ENCODE measurements around the gene LIPT2.

DNA sequence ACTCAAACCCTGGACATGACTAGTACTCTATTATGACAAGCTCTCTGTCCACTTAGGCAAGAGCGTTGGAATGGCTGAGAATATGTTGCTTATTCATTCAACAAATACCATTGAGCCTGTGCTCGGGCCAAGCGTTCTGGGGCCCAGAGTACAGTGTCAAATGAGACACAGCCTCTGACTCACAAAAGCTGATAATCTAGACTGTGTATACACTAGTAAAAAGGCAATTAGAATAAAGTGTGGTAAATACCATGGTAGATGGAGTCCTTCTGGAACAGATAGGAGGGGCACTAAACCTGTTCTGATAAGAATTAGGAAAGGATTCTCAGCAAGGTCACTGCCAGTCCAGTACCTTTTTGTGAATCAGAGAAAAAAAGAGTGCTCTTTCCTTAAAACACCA lies 50.9 kb downstream of the LIPT2 start:
- TF ChIP-seq YY1 (IDR thresholded peaks at IDR 0.05; ENCODE audit: insufficient read depth, insufficient read length) (no peak), SUZ12 (IDR thresholded peaks at IDR 0.05; ENCODE audit: extremely low read depth, insufficient read depth, insufficient read length) (no peak)
